ENCODE results near the gene WFIKKN2. TPM values are rescaled to one million over a fixed set of nuclear protein-coding genes. Genes with fewer than 3 reads are reported as not detected.

WFIKKN2 gene
- total and polyA plus RNA-seq, 10 of the 15 experiments (the other 5 are each of a cell fraction or from before 2014, with no cell fraction given), result 0.06 TPM; not detected in 9

DNA sequence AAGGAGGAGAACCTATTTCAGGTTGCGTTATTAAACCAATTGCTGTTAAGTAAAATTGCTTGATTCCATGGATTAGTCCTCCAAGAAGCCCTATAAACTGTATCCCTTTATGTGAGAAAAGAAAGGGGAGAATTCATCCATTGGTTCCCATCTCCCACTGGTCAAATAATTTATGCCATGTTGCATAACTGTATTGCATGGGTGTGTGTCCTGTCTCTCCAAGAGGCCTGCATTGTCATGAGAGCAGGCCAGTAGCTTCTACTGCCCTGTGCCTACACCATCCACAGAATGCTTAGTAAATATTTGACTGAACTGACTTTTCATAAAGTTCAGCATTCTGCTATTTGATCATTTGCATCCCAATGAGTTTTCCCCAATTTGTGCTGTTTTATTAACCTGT is 42.5 kb downstream of the WFIKKN2 start (continued):
- TF ChIP-seq ETV6 (conservative IDR thresholded peaks at IDR 0.05 in 1 of 2, IDR thresholded peaks at IDR 0.05 in 1 of 2; ENCODE audit: borderline replicate concordance in 1 of 2, low read depth in 1 of 2), result no peak
- no peak for TF ChIP-seq HDGF (IDR thresholded peaks at IDR 0.05)
- TF ChIP-seq, protein P1, sequence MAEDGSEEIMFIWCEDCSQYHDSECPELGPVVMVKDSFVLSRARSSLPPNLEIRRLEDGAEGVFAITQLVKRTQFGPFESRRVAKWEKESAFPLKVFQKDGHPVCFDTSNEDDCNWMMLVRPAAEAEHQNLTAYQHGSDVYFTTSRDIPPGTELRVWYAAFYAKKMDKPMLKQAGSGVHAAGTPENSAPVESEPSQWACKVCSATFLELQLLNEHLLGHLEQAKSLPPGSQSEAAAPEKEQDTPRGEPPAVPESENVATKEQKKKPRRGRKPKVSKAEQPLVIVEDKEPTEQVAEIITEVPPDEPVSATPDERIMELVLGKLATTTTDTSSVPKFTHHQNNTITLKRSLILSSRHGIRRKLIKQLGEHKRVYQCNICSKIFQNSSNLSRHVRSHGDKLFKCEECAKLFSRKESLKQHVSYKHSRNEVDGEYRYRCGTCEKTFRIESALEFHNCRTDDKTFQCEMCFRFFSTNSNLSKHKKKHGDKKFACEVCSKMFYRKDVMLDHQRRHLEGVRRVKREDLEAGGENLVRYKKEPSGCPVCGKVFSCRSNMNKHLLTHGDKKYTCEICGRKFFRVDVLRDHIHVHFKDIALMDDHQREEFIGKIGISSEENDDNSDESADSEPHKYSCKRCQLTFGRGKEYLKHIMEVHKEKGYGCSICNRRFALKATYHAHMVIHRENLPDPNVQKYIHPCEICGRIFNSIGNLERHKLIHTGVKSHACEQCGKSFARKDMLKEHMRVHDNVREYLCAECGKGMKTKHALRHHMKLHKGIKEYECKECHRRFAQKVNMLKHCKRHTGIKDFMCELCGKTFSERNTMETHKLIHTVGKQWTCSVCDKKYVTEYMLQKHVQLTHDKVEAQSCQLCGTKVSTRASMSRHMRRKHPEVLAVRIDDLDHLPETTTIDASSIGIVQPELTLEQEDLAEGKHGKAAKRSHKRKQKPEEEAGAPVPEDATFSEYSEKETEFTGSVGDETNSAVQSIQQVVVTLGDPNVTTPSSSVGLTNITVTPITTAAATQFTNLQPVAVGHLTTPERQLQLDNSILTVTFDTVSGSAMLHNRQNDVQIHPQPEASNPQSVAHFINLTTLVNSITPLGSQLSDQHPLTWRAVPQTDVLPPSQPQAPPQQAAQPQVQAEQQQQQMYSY (CRISPR knock-in tag; IDR thresholded peaks at IDR 0.05), result no peak
- TF ChIP-seq CBX5 (IDR thresholded peaks at IDR 0.05; ENCODE audit: low read depth), result no peak

DNA sequence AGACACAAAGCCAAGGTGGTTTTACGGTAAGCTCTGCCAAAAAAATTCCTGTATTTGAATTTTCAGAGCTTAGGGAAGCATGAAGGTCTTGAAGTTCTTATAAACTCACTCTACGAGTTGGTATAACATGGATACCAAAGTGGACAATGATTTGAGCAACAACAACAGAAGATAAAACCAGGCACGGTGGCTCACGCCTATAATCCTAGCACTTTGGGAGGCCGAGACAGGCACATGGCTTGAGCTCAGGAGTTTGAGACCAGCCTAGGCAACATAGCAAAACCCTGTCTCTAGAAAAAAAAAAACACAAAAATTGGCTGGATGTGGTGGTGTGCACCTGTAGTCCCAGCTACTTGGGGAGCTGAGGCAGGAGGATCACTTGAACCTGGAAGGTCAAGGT is 43.7 kb downstream of the WFIKKN2 start:
- 78% methylated on average over 5 of the region's 5 CpGs for WGBS (ENCODE audit: insufficient coverage, insufficient replicate concordance, low lambda C conversion rate, missing lambda C conversion rate)
- no peak for FAIRE-seq
- in situ Hi-C loops (cut with MboI), result no loop called here
- no peak for TF ChIP-seq HDGF (IDR thresholded peaks at IDR 0.05)
- TF ChIP-seq CBX3 (IDR thresholded peaks at IDR 0.05; ENCODE audit: borderline replicate concordance, low read depth), result no peak
- no peak for TF ChIP-seq BRCA1 (IDR thresholded peaks at IDR 0.05; ENCODE audit: low read depth, low read length)
- TF ChIP-seq ATF3 (IDR thresholded peaks at IDR 0.05; ENCODE audit: borderline replicate concordance, extremely low read depth, low read depth, low read length), result no peak
- no peak for TF ChIP-seq HDAC6 (IDR thresholded peaks at IDR 0.05; ENCODE audit: unreplicated experiment)
- no peak for TF ChIP-seq EGR1 (IDR thresholded peaks at IDR 0.05; ENCODE audit: borderline replicate concordance in 1 of 2, low read depth in 2 of 2, low read length in 2 of 2)
- TF ChIP-seq, protein P2, sequence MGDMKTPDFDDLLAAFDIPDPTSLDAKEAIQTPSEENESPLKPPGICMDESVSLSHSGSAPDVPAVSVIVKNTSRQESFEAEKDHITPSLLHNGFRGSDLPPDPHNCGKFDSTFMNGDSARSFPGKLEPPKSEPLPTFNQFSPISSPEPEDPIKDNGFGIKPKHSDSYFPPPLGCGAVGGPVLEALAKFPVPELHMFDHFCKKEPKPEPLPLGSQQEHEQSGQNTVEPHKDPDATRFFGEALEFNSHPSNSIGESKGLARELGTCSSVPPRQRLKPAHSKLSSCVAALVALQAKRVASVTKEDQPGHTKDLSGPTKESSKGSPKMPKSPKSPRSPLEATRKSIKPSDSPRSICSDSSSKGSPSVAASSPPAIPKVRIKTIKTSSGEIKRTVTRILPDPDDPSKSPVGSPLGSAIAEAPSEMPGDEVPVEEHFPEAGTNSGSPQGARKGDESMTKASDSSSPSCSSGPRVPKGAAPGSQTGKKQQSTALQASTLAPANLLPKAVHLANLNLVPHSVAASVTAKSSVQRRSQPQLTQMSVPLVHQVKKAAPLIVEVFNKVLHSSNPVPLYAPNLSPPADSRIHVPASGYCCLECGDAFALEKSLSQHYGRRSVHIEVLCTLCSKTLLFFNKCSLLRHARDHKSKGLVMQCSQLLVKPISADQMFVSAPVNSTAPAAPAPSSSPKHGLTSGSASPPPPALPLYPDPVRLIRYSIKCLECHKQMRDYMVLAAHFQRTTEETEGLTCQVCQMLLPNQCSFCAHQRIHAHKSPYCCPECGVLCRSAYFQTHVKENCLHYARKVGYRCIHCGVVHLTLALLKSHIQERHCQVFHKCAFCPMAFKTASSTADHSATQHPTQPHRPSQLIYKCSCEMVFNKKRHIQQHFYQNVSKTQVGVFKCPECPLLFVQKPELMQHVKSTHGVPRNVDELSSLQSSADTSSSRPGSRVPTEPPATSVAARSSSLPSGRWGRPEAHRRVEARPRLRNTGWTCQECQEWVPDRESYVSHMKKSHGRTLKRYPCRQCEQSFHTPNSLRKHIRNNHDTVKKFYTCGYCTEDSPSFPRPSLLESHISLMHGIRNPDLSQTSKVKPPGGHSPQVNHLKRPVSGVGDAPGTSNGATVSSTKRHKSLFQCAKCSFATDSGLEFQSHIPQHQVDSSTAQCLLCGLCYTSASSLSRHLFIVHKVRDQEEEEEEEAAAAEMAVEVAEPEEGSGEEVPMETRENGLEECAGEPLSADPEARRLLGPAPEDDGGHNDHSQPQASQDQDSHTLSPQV (IDR thresholded peaks at IDR 0.05), result no peak
- no peak for TF ChIP-seq BHLHE40 (IDR thresholded peaks at IDR 0.05; ENCODE audit: borderline replicate concordance in 1 of 2, low read depth in 2 of 2, low read length in 1 of 2)
- TF ChIP-seq, protein P3, sequence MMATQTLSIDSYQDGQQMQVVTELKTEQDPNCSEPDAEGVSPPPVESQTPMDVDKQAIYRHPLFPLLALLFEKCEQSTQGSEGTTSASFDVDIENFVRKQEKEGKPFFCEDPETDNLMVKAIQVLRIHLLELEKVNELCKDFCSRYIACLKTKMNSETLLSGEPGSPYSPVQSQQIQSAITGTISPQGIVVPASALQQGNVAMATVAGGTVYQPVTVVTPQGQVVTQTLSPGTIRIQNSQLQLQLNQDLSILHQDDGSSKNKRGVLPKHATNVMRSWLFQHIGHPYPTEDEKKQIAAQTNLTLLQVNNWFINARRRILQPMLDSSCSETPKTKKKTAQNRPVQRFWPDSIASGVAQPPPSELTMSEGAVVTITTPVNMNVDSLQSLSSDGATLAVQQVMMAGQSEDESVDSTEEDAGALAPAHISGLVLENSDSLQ (IDR thresholded peaks at IDR 0.05), result no peak

More for the DNA sequence above, 43.7 kb downstream of the WFIKKN2 start:
- CTCF ChIA-PET, result interaction anchor here (1.0 to 1.9 kb wide), 3 partner anchors 15 to 95 kb away, joined by 3 to 8 read pairs (median 4); no protein-coding TSS in a partner anchor
- no peak for DNase-seq (ENCODE audit: low read depth, low spot score)
- no TSS peak for BruUV-seq (replicated peaks)
- peaks cover 3% of the 10 kb centered on the region; the same call in 1 of the 2 replicates for H3K4me1 ChIP-seq (ENCODE audit: control insufficient read depth, insufficient read depth, low read length)
- SMC1A ChIA-PET (ENCODE audit: uncharacterized antibody, unreplicated experiment), result no interaction called here
- no peak overlapping the region for H3K9ac ChIP-seq (ENCODE audit: control insufficient read depth, insufficient read depth, low read length)
- no peak overlapping the region for H3K4me2 ChIP-seq (ENCODE audit: control insufficient read depth, insufficient read depth)
- H3K4me3 ChIP-seq, result no peak overlapping the region
- ATAC-seq, result no peak
- H3K79me2 ChIP-seq (ENCODE audit: control insufficient read depth, insufficient read depth, low read length), result no peaks in the 10 kb centered on the region
- no peaks in the 10 kb centered on the region for H3K27me3 ChIP-seq (replicated peaks in 1 of 2; ENCODE audit: control insufficient read depth in 2 of 2, insufficient read depth in 2 of 2, low read length in 1 of 2)
- no peak overlapping the region for H3K27ac ChIP-seq (ENCODE audit: control insufficient read depth, insufficient read depth)
- intact Hi-C loops (cut with micrococcal nuclease; ENCODE audit: unreplicated experiment), result no loop called here
- RAD21 ChIA-PET (ENCODE audit: unreplicated experiment), result interaction anchor here (2.0 kb wide), 1 partner anchor 13 kb away, joined by 5 read pairs; the partner anchor contains the start of gene TOB1
- H3K36me3 ChIP-seq (ENCODE audit: control insufficient read depth in 2 of 2, insufficient read depth in 2 of 2, low read length in 1 of 2), result no peaks in the 10 kb centered on the region
- no peak overlapping the region for H2AFZ ChIP-seq (ENCODE audit: control insufficient read depth, low read depth, low read length)
- H4K20me1 ChIP-seq (ENCODE audit: control insufficient read depth, insufficient read depth), result no peaks in the 10 kb centered on the region
- POLR2A ChIA-PET, result no interaction called here
- no peaks in the 10 kb centered on the region; the same call in 2 of the 3 replicates for H3K9me3 ChIP-seq (replicated peaks; ENCODE audit: control insufficient read depth, insufficient read depth, low read length)

Data from GM12878 (cell line).